Measurements from ENCODE around the gene NEURL2.

Gene NEURL2

GRCh38 chr20:45843506-45843905 lies 47.5 kb downstream of the NEURL2 start:
- no peaks in the 10 kb centered on the region for H3K27me3 ChIP-seq (ENCODE audit: control insufficient read depth in 2 of 2, insufficient read depth in 2 of 2, low read length in 2 of 2)
- no peaks in the 10 kb centered on the region for H3K9me3 ChIP-seq (ENCODE audit: control insufficient read depth in 2 of 2, low read length in 2 of 2)
- H3K36me3 ChIP-seq (ENCODE audit: control insufficient read depth in 2 of 2, insufficient read depth in 2 of 2, low read length in 2 of 2), result peaks cover 43 to 64% of the 10 kb centered on the region in 2 donors
- H3K4me3 ChIP-seq (ENCODE audit: low read length in 2 of 2), result no peak overlapping the region
- H3K27ac ChIP-seq (ENCODE audit: low read depth in 2 of 2, low read length in 2 of 2), result no peak overlapping the region
- H3K9ac ChIP-seq (ENCODE audit: low read depth in 1 of 2, low read length in 2 of 2), result no peak overlapping the region
- no peaks in the 10 kb centered on the region for H3K4me1 ChIP-seq (ENCODE audit: control insufficient read depth in 2 of 2, insufficient read depth in 2 of 2, low read length in 2 of 2)

GRCh38 chr20:45842169-45842812 lies 48.7 kb downstream of the NEURL2 start:
- no peak overlapping the region for H3K4me3 ChIP-seq (ENCODE audit: low read length in 2 of 2)
- no peaks in the 10 kb centered on the region for H3K9me3 ChIP-seq (ENCODE audit: control insufficient read depth in 2 of 2, low read length in 2 of 2)
- H3K9ac ChIP-seq (ENCODE audit: low read depth in 1 of 2, low read length in 2 of 2), result no peak overlapping the region
- H3K36me3 ChIP-seq (ENCODE audit: control insufficient read depth in 2 of 2, insufficient read depth in 2 of 2, low read length in 2 of 2), result peaks cover 39 to 61% of the 10 kb centered on the region in 2 donors
- peak overlapping the region; percentile 1 to 9 for H3K27ac ChIP-seq (ENCODE audit: low read depth in 2 of 2, low read length in 2 of 2)
- no peaks in the 10 kb centered on the region for H3K4me1 ChIP-seq (ENCODE audit: control insufficient read depth in 2 of 2, insufficient read depth in 2 of 2, low read length in 2 of 2)
- H3K27me3 ChIP-seq (ENCODE audit: control insufficient read depth in 2 of 2, insufficient read depth in 2 of 2, low read length in 2 of 2), result no peaks in the 10 kb centered on the region

GRCh38 chr20:45841407-45842129 lies 49.4 kb downstream of the NEURL2 start:
- no peaks in the 10 kb centered on the region for H3K9me3 ChIP-seq (ENCODE audit: control insufficient read depth in 2 of 2, low read length in 2 of 2)
- H3K4me1 ChIP-seq (ENCODE audit: control insufficient read depth in 2 of 2, insufficient read depth in 2 of 2, low read length in 2 of 2), result no peaks in the 10 kb centered on the region
- H3K27me3 ChIP-seq (ENCODE audit: control insufficient read depth in 2 of 2, insufficient read depth in 2 of 2, low read length in 2 of 2), result no peaks in the 10 kb centered on the region
- H3K4me3 ChIP-seq (ENCODE audit: low read length in 2 of 2), result no peak overlapping the region
- peak overlapping the region in 1 of 2 donors; percentile 9 for H3K27ac ChIP-seq (ENCODE audit: low read depth in 2 of 2, low read length in 2 of 2)
- H3K36me3 ChIP-seq (ENCODE audit: control insufficient read depth in 2 of 2, insufficient read depth in 2 of 2, low read length in 2 of 2), result peaks cover 42 to 57% of the 10 kb centered on the region in 2 donors
- H3K9ac ChIP-seq (ENCODE audit: low read depth in 1 of 2, low read length in 2 of 2), result no peak overlapping the region

GRCh38 chr20:45840700-45841198 lies 50.3 kb downstream of the NEURL2 start:
- Histone ChIP-seq H3K27me3 (ENCODE audit: control insufficient read depth in 2 of 2, insufficient read depth in 2 of 2, low read length in 2 of 2) (no peaks in the 10 kb centered on the region), H3K4me1 (ENCODE audit: control insufficient read depth in 2 of 2, insufficient read depth in 2 of 2, low read length in 2 of 2) (peaks cover 0 to under 1% of the 10 kb centered on the region in 2 donors), H3K27ac (ENCODE audit: low read depth in 2 of 2, low read length in 2 of 2) (no peak overlapping the region), H3K4me3 (ENCODE audit: low read length in 2 of 2) (no peak overlapping the region), H3K36me3 (ENCODE audit: control insufficient read depth in 2 of 2, insufficient read depth in 2 of 2, low read length in 2 of 2) (peaks cover 36 to 52% of the 10 kb centered on the region in 2 donors), H3K9me3 (ENCODE audit: control insufficient read depth in 2 of 2, low read length in 2 of 2) (no peaks in the 10 kb centered on the region), H3K9ac (ENCODE audit: low read depth in 1 of 2, low read length in 2 of 2) (no peak overlapping the region)

All from mucosa of rectum (tissue), 2 donors.